Ascending aorta (tissue), 2 donors: ENCODE results near the gene RYR1. TPM values are rescaled to one million over a fixed set of nuclear protein-coding genes. Genes with fewer than 3 reads are reported as not detected.

Source experiments
- DNase-seq, 2 donors: peaks; one replicate each; pipeline ENCODE4 v3.0.0-alpha.2; 2019; ENCODE audit warnings: low spot score in 2 of 2
- H3K27ac ChIP-seq, 2 donors: fragments of 200-600 bp; sonication (generic); one replicate each; pipeline ENCODE4 v1.5.1; 2016 to 2017; ENCODE audit warnings: mild to moderate bottlenecking in 1 of 2
- H3K27me3 ChIP-seq: fragments of 200-600 bp; sonication (generic); one replicate; pipeline ENCODE4 v1.5.1; 2017
- H3K36me3 ChIP-seq, 2 donors: fragments of 200-600 bp; sonication (generic); one replicate each; pipeline ENCODE4 v1.5.1; 2016
- H3K4me1 ChIP-seq, 2 donors: fragments of 200-600 bp; sonication (generic); one replicate each; pipeline ENCODE4 v1.5.1; 2016 to 2017; ENCODE audit warnings: mild to moderate bottlenecking in 1 of 2
- H3K4me3 ChIP-seq, 2 donors: fragments of 200-600 bp; sonication (generic); one replicate each; pipeline ENCODE4 v1.5.1; 2016 to 2017; ENCODE audit warnings: mild to moderate bottlenecking in 1 of 2
- H3K9me3 ChIP-seq, 2 donors: fragments of 200-600 bp; sonication (generic); one replicate each; pipeline ENCODE4 v1.5.1; 2016
- CTCF ChIP-seq, 3 experiments: fragments of 200-600 bp in 2 of 3; fragments of 450-650 bp in 1 of 3; sonication (generic) in 2 of 3; IDR thresholded peaks; one replicate each; pipeline ENCODE4 v1.5.1; 2016 to 2019; ENCODE audit warnings: antibody characterized with exemption in 3 of 3, mild to moderate bottlenecking in 1 of 3, moderate library complexity in 1 of 3
- intact Hi-C: fragments of 100-400 bp; cut with DNase I; formaldehyde crosslinking; loops from one replicate; pipeline ENCODE4 v1.15.1; 2023
- total RNA-seq: library from RNA; depleted of rRNA; stranded (reverse); fragments of >200 nt; gene quantifications from one replicate; pipeline ENCODE4 v1.1.0, GENCODE V29; 2016

RYR1 gene
- total RNA-seq, 1 donor from 2014 or later: 1.5 TPM

- Histone ChIP-seq H3K9me3 (no peaks in the 10 kb centered on the region), H3K27me3 (no peaks in the 10 kb centered on the region), H3K27ac (no peak overlapping the region), H3K4me3 (no peak overlapping the region), H3K36me3 (no peaks in the 10 kb centered on the region), H3K4me1 (no peaks in the 10 kb centered on the region)
- DNase-seq: no peak
- intact Hi-C loops: no loop called here
- TF ChIP-seq CTCF (IDR thresholded peaks at IDR 0.05): no peak
Measured at GRCh38 chr19:38614289-38614688, 180.8 kb downstream of the RYR1 start.

- intact Hi-C loops: loop anchor here (5.0 kb wide), 2 partner anchors 73 to 228 kb away; partner anchors contain the start of genes GGN and SPRED3
- H3K27ac ChIP-seq: no peak overlapping the region
Measured at GRCh38 chr19:38615007-38615581, 181.6 kb downstream of the RYR1 start.

GRCh38 chr19:38616265-38616664 lies 182.8 kb downstream of the RYR1 start:
- Histone ChIP-seq H3K9me3 (no peaks in the 10 kb centered on the region), H3K27me3 (no peaks in the 10 kb centered on the region), H3K4me1 (peaks cover 9 to 10% of the 10 kb centered on the region in 2 donors), H3K36me3 (peaks cover 10 to 11% of the 10 kb centered on the region in 2 donors), H3K27ac (no peak overlapping the region), H3K4me3 (no peak overlapping the region)
- intact Hi-C loops: loop anchor here (5.0 kb wide), 2 partner anchors 74 to 229 kb away; partner anchors contain the start of genes GGN and SPRED3
- DNase-seq: no peak
- TF ChIP-seq CTCF (IDR thresholded peaks at IDR 0.05): no peak

More at GRCh38 chr19:38615007-38615581, 181.6 kb downstream of the RYR1 start:
- Histone ChIP-seq H3K9me3 (no peaks in the 10 kb centered on the region), H3K4me1 (peaks cover 6% of the 10 kb centered on the region in 2 donors), H3K27me3 (no peaks in the 10 kb centered on the region), H3K36me3 (no peaks in the 10 kb centered on the region), H3K4me3 (no peak overlapping the region)
- no peak for TF ChIP-seq CTCF (IDR thresholded peaks at IDR 0.05)
- DNase-seq: no peak

GRCh38 chr19:38617283-38617763 lies 183.8 kb downstream of the RYR1 start:
- no peak overlapping the region for H3K27ac ChIP-seq
- H3K36me3 ChIP-seq: peaks cover 20% of the 10 kb centered on the region in 2 donors
- H3K9me3 ChIP-seq: no peaks in the 10 kb centered on the region
- DNase-seq: no peak
- peak overlapping the region in 1 of 2 donors; percentile 91 for H3K4me3 ChIP-seq
- TF ChIP-seq CTCF (IDR thresholded peaks at IDR 0.05): no peak
- peaks cover 9 to 10% of the 10 kb centered on the region in 2 donors for H3K4me1 ChIP-seq
- H3K27me3 ChIP-seq: no peaks in the 10 kb centered on the region
- intact Hi-C loops: loop anchor here (5.0 kb wide), 2 partner anchors 75 to 230 kb away; partner anchors contain the start of genes GGN and SPRED3

- intact Hi-C loops: loop anchor here (2.0 to 5.0 kb wide), 6 partner anchors 29 to 243 kb away; partner anchors contain the start of genes ACTN4, ECH1, GGN and PSMD8
- H3K4me1 ChIP-seq: peaks cover 9 to 10% of the 10 kb centered on the region in 2 donors
- no peaks in the 10 kb centered on the region for H3K9me3 ChIP-seq
- TF ChIP-seq CTCF (IDR thresholded peaks at IDR 0.05): no peak
- peak within 1 kb of the TSS; percentile 75 to 91 for H3K4me3 ChIP-seq
- H3K27ac ChIP-seq: peak within 1 kb of the TSS; percentile 71 to 88
- peaks cover 20 to 25% of the 10 kb centered on the region in 2 donors for H3K36me3 ChIP-seq
- no peaks in the 10 kb centered on the region for H3K27me3 ChIP-seq
- peak in 1 of 2 donors; percentile 67 for DNase-seq
Measured at GRCh38 chr19:38617764-38618589, 184.5 kb downstream of the RYR1 start, which contains the start of gene MAP4K1. Gene MAP4K1 (minus strand): TSS chr19:38617953. CDS start chr19:38617895, 58 bp downstream.
